Astrocyte (in vitro differentiated cells and primary cell): ENCODE results near the gene CPTP.

ENCODE experiments used
- CTCF ChIP-seq: IDR thresholded peaks from 2 replicates; pipeline ENCODE4 v1.5.1; 2011; ENCODE audit warnings: low read depth, mild to moderate bottlenecking, inconsistent platforms, low read length, moderate library complexity; ENCODE audit not compliant: insufficient read depth
- EZH2 ChIP-seq: IDR thresholded peaks from 2 replicates; pipeline ENCODE4 v1.6.1; 2012; ENCODE audit warnings: mild to moderate bottlenecking, low read length, inconsistent platforms; ENCODE audit not compliant: insufficient read depth

GRCh38 chr1:1292851-1293250 lies 31.8 kb upstream of the CPTP start:
- no peak for TF ChIP-seq CTCF
- no peak for TF ChIP-seq EZH2
